Ectodermal cell (in vitro differentiated cells): Measurements from ENCODE around the gene TPSD1. TPM values are rescaled to one million over a fixed set of nuclear protein-coding genes. Genes with fewer than 3 reads are reported as not detected.
"Not testable (repeated sequence)": the region's sequence is repeated elsewhere in the genome, so short reads cannot be mapped to it uniquely, and the experiment has no call there.

Source experiments
- H3K27ac ChIP-seq: 2 replicates; pipeline ENCODE4 v1.7.0; 2013; ENCODE audit warnings: mild to moderate bottlenecking, low read depth, low read length; ENCODE audit not compliant: insufficient read depth, poor library complexity, severe bottlenecking
- H3K27me3 ChIP-seq: 2 replicates; pipeline ENCODE4 v1.7.0; 2013; ENCODE audit warnings: mild to moderate bottlenecking, low read length; ENCODE audit not compliant: insufficient read depth, control insufficient read depth, poor library complexity, severe bottlenecking
- H3K36me3 ChIP-seq: one replicate; pipeline ENCODE4 v1.7.0; 2013; ENCODE audit warnings: low read length; ENCODE audit not compliant: control insufficient read depth, insufficient read depth
- H3K4me1 ChIP-seq: one replicate; pipeline ENCODE4 v1.7.0; 2013; ENCODE audit warnings: low read length; ENCODE audit not compliant: control insufficient read depth, insufficient read depth
- H3K4me3 ChIP-seq: 2 replicates; pipeline ENCODE4 v1.7.0; 2013; ENCODE audit warnings: low read depth, low read length, control low read depth; ENCODE audit not compliant: insufficient read depth
- H3K9me3 ChIP-seq: 2 replicates; pipeline ENCODE4 v1.7.0; 2013; ENCODE audit warnings: mild to moderate bottlenecking, low read length, moderate library complexity; ENCODE audit not compliant: control insufficient read depth
- WGBS, 2 experiments: methylation state at CpG; one replicate each; pipeline ENCODE4 v1.1.7; 2013; ENCODE audit warnings: missing lambda C conversion rate in 2 of 2; 5-methylcytosine and 5-hydroxymethylcytosine counted together
- polyA plus RNA-seq, 4 experiments: library from polyadenylated mRNA; stranded (reverse); fragments of 50-300 nt; gene quantifications; one replicate each; pipeline ENCODE4 v1.2.3, GENCODE V29; 2013

Gene TPSD1
- polyA plus RNA-seq (2013, experiment 1 of 4) = not detected
- 0.37 TPM for polyA plus RNA-seq (2013, experiment 2 of 4)
- polyA plus RNA-seq (2013, experiment 3 of 4) = 0.21 TPM
- polyA plus RNA-seq (2013, experiment 4 of 4) = 0.24 TPM

DNA sequence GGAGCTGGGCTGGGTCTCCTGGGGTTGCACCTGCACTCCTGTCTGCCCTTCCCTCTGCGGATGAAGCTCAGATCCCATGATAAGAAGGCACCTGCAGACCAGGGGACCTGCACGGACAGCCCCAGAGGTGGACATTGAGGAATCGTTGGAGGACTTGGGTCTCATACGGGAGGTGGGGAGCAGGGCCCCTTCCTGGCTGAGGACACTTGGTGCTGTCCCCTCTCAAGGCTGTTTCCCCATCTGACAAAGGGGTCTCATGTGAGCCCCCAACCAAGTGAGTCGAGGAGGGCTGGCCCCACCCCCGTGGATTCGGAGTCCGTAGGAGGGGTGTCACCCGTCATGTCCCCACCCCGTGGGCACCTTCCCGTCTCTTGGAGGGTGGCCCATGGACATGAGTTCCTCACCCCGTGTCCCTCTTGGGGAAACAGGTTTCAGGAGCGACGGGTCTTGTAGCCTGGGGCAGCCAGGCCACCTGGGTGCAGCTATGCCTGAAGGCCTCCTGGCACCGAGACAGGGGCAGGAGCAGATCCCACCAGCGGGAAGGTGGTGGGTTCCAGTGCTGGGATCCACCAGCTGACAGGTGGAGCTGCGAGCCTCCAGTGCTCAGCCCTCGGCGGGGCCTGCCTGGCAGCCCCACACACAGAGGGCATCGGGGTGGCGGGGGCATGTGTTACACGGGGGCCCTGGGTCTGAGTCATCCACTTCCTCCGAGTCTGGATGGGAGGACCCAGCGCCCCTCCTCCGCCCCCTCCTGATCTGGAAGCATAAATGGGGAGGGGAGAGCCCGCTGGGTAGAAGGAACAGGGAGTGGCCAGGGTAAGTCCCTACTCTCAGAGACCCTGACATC lies at the start of gene TPSD1:
Gene TPSD1 (plus strand): TSS at position 794 of the 847 bp plus-strand sequence. CDS start 212 bp downstream, outside the sequence.
- H3K4me1 ChIP-seq, H3K36me3 ChIP-seq, H3K27ac ChIP-seq, H3K9me3 ChIP-seq, H3K4me3 ChIP-seq: not testable (repeated sequence)
- 79 to 82% methylated on average over 22 to 24 of the region's 26 CpGs for WGBS, 2 experiments
- peaks cover 26% of the 10 kb centered on the region for H3K27me3 ChIP-seq

GRCh38 chr16:1206326-1206725 lies 49.5 kb upstream of the TPSD1 start:
- H3K27ac ChIP-seq = no peak overlapping the region
- WGBS, 2 experiments = 86 to 88% methylated on average over 9 of the region's 9 CpGs
- no peaks in the 10 kb centered on the region for H3K27me3 ChIP-seq
- no peaks in the 10 kb centered on the region for H3K9me3 ChIP-seq
- no peaks in the 10 kb centered on the region for H3K4me1 ChIP-seq
- no peak overlapping the region for H3K4me3 ChIP-seq
- H3K36me3 ChIP-seq = peaks cover 6% of the 10 kb centered on the region

- Histone ChIP-seq H3K9me3 (no peaks in the 10 kb centered on the region), H3K4me1 (no peaks in the 10 kb centered on the region), H3K36me3 (peaks cover 6% of the 10 kb centered on the region), H3K27ac (no peak overlapping the region), H3K4me3 (no peak overlapping the region), H3K27me3 (no peaks in the 10 kb centered on the region)
- 92 to 94% methylated on average over 14 to 16 of the region's 16 CpGs for WGBS, 2 experiments
These were observed 49.1 kb upstream of the TPSD1 start for GRCh38 chr16:1206786-1207185.

DNA sequence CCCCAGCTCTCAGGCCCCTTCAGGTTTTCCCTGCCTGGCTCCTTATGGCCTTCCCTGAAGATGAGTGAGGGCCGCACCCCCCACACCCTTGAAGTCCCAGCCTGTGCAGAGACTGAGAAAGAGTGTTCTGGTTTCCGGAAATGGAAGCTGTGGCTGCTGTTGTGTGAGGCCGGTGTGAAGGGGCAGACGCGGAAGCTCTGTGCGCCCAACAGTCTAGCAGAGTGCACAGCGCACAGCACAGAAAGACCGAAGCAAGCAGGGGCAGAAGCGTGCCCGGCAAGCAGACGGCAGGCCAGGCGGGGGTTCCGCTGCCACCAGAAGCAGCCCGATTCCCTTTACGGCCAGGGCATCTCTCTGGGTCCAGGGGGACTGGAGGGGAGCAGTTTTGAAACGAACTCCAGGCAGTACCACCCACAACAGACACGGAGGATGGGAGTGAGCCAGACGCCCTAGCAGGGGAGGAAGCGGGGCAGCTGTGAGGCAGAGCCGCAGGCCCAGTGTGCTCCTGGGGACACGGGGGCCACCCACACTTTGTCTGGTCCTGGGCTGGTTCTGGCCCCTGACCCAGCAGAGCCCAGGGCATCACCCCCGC lies 47.5 kb upstream of the TPSD1 start:
- no peaks in the 10 kb centered on the region for H3K9me3 ChIP-seq
- no peaks in the 10 kb centered on the region for H3K4me1 ChIP-seq
- no peak overlapping the region for H3K4me3 ChIP-seq
- peaks cover 10% of the 10 kb centered on the region for H3K36me3 ChIP-seq
- H3K27me3 ChIP-seq = no peaks in the 10 kb centered on the region
- no peak overlapping the region for H3K27ac ChIP-seq
- WGBS, 2 experiments = 95% methylated on average over 22 of the region's 22 CpGs

- no peak overlapping the region for H3K4me3 ChIP-seq
- 95 to 96% methylated on average over 43 of the region's 43 CpGs for WGBS, 2 experiments
- no peaks in the 10 kb centered on the region for H3K27me3 ChIP-seq
- H3K4me1 ChIP-seq = no peaks in the 10 kb centered on the region
- H3K27ac ChIP-seq = no peak overlapping the region
- H3K9me3 ChIP-seq = no peaks in the 10 kb centered on the region
- H3K36me3 ChIP-seq = peaks cover 11% of the 10 kb centered on the region
These were observed 46.8 kb upstream of the TPSD1 start for GRCh38 chr16:1209081-1209480.

DNA sequence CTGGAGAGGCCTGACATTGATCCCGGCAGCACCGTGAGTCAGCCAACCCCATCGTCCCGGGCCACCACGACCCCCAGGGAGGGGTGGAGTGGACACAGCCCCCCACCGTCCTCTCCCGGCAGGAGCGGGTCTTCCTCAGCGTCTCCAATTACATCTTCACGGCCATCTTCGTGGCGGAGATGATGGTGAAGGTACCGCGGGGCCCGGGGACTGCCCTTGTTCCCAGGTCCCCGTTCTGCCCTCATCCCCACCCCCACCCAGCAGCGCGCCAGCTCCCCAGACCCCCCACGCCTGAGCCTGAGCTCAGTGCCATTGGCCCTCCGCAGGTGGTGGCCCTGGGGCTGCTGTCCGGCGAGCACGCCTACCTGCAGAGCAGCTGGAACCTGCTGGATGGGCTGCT lies 45.4 kb upstream of the TPSD1 start:
- Histone ChIP-seq H3K4me1 (no peaks in the 10 kb centered on the region), H3K27me3 (no peaks in the 10 kb centered on the region), H3K9me3 (no peaks in the 10 kb centered on the region), H3K36me3 (peaks cover 18% of the 10 kb centered on the region), H3K27ac (no peak overlapping the region), H3K4me3 (no peak overlapping the region)
- WGBS, 2 experiments = 95% methylated on average over 22 to 23 of the region's 23 CpGs

- H3K4me3 ChIP-seq = no peak overlapping the region
- no peaks in the 10 kb centered on the region for H3K4me1 ChIP-seq
These were observed 44.2 kb upstream of the TPSD1 start for GRCh38 chr16:1211451-1212268.

DNA sequence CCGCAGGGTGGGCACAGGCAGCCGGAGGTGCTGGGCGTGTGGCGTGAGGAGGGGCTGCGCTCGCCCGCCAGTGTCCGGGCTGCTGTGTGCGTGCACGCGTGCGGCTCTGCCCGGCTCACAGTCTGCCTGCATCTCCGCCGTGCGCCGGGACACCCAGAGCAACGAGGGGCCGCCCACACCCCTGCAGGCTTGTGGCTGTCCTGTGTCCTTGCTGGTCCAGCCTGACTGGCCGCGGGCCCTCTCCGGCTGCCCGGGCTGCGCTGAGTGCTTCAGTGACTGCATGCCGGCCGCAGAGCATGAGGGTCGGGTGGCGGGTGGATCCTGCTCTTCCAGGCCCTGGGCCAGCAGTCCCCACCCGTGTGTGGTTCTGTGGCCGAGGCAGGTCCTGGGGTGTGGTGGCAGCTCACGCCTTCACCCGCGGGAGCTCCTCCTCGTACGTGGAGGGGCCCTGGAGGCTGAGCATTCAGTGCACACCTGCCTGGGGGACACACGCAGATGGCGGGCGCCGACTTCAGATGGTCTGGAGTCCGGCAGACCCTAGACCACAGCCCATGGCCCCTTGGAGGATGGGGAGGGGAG lies 43.2 kb upstream of the TPSD1 start:
- H3K27ac ChIP-seq = no peak overlapping the region
- H3K9me3 ChIP-seq = no peaks in the 10 kb centered on the region
- peaks cover 18% of the 10 kb centered on the region for H3K36me3 ChIP-seq
- WGBS, 2 experiments = 96 to 97% methylated on average over 40 of the region's 40 CpGs
- no peaks in the 10 kb centered on the region for H3K27me3 ChIP-seq
- no peaks in the 10 kb centered on the region for H3K4me1 ChIP-seq
- H3K4me3 ChIP-seq = no peak overlapping the region

More at GRCh38 chr16:1211451-1212268, 44.2 kb upstream of the TPSD1 start:
- 96 to 97% methylated on average over 65 of the region's 65 CpGs for WGBS, 2 experiments
- Histone ChIP-seq H3K27me3 (no peaks in the 10 kb centered on the region), H3K36me3 (peaks cover 18% of the 10 kb centered on the region), H3K27ac (no peak overlapping the region), H3K9me3 (no peaks in the 10 kb centered on the region)

DNA sequence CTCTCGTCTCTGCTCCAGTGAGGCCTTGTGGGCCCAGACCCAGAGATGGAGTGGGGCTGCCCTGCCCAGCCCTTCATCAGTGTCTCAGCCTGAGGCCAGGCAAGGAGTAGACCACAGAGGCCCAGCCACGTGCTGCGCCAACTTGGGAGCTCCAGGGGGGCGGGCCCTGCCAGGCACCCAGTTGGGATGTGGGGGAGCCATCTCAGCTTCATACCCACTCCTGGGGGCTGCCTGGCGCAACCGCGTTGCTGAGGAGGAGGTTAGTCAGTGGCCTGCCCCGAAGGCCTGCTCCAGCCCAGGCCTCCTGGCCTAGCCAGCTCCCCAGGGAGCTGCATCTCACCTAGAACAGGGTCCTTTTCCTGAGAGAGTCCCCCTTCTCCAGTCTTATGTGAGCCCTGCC lies 42.6 kb upstream of the TPSD1 start:
- Histone ChIP-seq H3K27ac (no peak overlapping the region), H3K9me3 (no peaks in the 10 kb centered on the region), H3K4me1 (no peaks in the 10 kb centered on the region), H3K27me3 (no peaks in the 10 kb centered on the region), H3K36me3 (peaks cover 18% of the 10 kb centered on the region), H3K4me3 (no peak overlapping the region)
- WGBS, 2 experiments = 95 to 96% methylated on average over 8 of the region's 8 CpGs
